HG03378 (cell line): ENCODE results near the gene HLA-B.
"Not testable (repeated sequence)": the region's sequence is repeated elsewhere in the genome, so short reads cannot be mapped to it uniquely, and the experiment has no call there.

Source experiments
- ATAC-seq: cut with Tn5 transposase; IDR thresholded peaks from one replicate; pipeline ENCODE4 v1.9.1; 2021; ENCODE audit warnings: mild to moderate bottlenecking, moderate library complexity; ENCODE audit not compliant: unreplicated experiment

Gene HLA-B

DNA sequence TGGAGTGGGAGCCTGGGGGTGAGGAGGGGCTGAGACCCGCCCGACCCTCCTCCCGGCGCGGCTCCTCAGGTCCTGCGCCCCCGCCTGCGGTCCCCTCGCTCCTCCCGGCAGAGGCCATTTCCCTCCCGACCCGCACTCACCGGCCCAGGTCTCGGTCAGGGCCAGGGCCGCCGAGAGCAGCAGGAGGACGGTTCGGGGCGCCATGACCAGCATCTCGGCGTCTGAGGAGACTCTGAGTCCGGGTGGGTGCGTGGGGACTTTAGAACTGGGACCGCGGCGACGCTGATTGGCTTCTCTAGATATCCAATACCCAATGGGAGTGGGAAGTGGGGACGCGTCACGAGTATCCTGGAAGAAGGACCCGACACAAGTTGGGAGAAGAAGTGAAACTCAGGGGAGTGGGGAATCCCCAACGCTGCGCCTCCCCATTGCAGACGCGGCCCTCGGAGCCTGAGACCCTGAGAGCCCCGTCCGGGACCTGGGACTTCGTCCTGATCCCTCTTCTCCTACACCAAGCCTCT is at the start of gene HLA-B:
Gene HLA-B, minus strand, starts transcription at position 234 of the 521 bp plus-strand sequence. Its CDS starts 21 bp downstream, at position 213.
- peak; percentile 66 for ATAC-seq

DNA sequence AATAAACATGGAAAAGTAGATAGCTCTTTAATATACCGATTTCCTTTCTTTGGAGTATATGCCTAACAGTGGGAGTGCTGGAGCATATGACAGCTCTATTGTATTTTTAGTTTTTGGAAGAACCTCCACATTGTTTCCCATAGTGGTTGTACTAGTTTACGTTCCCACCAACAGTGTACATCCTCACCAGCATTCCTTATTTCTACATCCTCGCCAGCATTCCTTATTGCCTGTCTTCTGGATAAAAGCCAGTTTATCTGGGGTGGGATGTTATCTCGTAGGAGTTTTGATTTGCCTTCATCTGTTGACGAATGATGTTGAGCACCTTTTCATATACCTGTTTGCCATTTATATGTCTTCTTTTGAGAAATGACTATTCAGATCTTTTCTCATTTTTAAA is 49.0 kb upstream of the HLA-B start:
- no peak for ATAC-seq

DNA sequence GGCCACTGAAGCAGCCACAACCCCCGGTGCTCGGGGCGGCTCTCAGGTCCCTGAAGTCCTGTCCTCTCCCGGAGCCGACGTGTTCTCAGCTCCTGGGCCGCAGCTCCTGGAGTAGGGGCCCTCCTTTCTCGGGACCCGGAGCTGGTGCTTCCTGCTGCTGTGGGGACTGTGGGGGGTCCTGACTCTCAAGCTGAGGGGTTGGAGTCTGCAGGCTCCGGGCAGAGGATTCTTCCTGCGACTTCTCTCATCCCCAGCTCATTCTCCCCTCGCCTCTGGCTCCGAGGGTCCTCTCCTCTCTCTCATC is 47.0 kb upstream of the HLA-B start:
- ATAC-seq, result not testable (repeated sequence)

DNA sequence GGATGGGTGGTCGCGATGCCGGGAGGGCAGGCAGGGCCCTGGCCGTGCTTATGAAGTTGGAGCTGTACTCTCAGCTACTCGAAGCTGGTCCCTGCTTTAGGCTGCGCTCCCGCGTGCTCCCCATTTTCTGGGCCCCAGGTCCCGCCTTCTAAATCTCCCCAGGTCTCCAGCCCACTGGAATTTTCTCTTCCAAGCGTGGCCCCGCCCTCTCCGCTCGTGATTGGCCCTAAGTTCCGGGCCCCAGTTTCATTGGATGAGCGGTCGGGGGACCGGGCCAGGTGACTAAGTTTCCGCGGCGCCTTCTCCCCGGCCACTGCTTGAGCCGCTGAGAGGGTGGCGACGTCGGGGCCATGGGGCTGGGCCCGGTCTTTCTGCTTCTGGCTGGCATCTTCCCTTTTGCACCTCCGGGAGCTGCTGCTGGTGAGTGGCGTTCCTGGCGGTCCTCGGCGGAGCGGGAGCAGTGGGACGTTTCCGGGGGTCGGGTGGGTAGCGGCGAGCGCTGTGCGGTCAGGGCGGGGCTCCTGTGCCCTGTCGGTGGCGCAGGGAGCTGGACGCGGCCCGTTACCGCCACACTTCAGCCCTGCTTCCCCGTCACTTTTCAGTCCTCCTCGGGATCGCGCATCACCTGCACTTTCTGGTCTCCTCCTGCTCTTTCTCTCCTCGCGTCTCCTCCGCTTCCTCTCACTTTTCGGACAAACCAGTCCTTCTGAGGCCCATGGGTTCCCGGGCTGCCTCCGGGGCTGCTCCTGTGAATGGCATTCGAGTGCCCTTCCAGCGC is 46.5 kb upstream of the HLA-B start, which contains the start of gene MICA:
Gene MICA, plus strand, starts transcription at position 313 of the 778 bp plus-strand sequence. Its CDS starts 38 bp downstream, at position 351.
- no peak for ATAC-seq

DNA sequence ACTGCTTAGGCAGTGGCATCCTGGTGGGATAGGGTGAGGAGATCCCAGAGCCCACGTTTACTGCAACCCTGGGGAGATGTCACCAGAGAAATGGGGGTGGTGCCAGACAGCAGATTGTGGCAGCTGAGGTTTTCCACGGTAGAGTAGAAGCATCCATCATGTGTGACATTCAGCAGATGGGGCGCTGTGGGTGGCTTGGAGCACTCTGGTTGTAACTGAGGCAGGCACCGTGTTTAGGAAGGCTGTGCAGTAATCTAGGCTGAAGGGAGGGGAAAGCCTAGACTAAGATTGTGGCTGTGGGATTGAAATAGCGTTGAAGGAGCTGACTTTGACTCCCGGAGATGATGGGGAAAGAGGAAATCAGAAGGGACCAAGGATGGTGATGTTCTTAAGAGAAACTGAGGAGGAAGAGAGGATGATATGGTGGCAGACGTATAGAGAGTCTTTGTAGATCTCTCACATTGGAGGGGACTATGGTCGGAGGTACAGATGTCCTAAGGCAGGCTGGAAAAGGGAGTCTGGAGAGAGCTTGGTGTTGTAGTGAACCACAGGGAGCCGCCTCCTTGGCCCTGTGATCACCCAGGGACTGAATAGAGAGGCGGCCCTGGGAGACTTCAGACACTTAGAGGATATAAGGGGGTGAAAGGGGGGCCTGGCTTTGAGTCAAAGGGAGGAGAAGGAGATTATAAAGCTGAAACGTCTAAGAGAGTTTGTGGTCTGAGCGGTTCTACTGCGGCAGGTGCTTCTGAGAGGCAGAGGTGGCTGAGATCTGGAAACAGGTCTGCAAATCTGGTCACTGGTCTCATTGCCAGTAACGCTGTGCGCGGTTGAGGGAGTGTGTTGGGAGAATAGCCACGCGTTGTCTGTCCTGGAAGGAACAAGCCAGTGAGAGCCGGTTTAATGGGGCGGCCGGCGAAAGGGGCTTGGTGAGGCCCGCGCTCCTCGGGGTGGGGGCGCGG is 45.6 kb upstream of the HLA-B start:
- ATAC-seq, result no peak

DNA sequence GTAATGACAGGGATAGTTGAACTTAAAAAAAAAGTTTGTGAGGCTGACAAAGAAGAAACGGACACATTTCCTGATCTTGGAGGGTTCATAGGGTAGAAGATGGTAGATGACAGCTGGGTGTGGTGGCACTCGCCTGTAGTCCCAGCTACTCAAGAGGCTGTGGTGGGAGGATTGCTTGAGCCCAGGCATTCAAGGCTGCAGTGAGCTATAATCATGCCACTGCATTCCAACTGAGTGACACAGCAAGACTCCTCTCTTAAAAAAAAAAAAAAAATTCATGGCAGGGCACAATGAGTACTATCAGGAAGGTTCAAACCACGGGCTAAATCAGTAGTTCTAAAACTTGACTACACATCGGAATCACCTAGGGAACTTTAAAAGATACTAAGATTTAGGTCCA is 44.4 kb upstream of the HLA-B start:
- ATAC-seq, result no peak

DNA sequence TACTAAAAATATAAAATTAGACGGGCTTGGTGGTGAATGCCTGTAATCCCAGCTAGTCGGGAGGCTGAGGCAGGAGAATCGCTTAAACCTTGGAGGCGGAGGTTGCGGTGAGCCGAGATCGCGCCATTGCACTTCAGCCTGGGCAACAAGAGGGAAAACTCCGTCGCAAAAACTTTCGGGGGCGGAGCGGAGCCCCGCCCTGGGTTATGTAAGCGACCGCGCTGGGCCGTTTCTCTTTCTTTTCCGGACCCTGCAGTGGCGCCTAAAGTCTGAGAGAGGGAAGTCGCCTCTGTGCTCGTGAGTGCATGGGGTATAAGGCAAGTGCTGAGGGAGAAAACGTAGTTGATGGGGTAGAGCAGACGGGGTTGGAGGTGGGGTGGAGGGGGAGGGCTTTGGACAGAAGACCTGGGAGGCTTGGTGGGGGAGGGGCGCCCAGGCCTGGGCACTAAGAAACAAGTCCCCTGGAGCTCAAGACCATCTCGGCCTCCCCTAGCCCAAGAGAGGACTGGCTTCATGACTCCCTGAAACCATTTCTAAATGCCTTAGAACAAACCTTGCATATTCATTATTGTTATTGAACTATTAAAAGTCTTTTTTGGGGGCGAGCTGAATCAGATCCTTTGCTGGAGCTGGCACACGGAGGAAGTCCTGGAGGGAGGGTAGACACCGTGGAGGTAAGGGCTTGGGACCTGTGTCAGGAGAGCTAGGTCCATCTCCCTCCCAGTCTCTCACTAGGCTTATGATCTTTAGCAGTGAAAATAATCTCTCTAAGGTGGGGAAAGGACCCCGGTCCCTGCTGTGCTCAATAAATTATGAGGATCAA is 43.7 kb upstream of the HLA-B start:
- ATAC-seq, result no peak

DNA sequence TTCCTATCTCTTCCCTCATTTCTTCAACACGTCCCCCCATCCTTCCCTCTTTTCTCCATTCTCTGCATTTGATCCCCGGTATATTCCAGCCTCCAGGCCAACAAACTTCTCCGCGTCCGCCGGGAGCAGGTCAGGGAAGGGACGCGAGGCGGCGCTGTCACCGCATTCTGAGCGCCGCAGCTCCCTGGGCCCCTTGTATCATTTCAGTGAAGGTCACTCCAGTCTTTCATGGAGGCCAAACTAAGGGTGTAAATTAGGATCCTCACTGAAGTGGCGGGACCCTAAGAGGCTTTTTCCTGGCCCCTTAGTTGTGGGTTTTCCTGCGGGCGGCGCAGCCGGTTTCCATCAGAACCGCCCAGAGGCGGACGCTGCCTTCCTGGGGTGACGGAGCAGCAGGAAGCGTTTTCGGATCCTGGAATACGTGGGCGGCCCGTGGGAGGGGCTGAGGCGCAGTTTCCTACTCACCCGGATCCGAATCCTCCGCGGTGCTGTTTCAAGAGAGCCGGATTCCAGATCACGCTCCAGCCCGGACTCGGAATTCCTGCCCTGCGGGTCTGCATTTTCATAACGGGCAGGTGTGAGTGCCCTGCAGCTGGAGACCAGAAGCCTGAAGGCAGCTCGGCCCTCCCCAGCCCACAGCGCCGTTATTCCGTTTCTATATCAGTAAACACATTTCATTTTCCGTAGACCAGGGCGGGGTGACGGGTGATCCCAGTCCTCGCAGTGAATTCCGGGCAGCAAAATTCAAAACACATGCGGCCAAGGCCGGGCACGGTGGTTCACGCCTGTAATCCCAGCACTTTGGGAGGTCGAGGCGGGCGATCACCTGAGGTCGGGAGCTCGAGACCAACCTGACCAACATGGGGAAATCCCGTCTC is 42.8 kb upstream of the HLA-B start:
- no peak for ATAC-seq

DNA sequence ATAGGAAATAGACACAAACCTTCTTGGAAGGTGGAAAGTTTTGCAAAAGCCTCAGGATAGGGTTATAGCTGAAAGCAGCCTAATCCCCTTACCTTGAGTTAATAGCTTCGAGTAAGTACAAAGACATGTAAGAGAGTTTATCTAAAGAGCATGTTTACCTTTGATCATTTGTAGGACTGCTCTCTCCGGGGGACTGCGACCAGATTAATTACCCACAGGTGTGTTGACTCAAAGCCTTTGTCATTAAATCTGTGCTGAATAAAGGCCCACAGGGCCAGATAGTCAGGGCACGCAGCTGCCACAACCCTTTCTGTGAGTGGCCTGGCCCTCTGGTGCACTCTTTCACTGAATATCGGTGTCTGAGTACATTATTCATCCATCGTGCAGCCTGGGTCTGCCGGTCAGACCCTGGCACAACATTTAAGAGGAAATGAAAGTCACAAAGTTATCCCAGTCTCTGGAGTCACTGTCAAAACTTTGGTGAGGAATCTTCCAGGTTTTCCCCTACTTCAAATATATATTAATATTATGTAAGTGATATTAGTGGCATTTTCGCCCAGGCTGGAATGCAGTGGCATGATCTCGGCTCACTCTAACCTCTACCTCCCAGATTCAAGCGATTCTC is 41.0 kb upstream of the HLA-B start:
- ATAC-seq, result no peak

DNA sequence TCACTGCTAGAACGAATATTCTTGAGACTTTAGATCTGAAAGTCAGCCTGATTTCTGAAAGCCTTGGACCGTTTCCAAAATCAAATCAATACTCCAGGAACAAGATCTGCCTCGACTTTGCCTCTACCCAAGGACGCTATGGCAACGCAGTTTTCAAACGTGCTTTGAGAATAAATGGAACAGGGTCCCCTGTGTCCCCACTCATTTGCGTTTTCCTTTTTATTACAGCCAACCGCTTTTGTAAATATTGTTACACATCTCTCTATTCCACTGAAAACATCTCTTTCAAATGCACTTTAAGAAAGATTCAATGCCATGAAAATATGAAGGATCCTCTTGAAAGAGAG is 40.1 kb upstream of the HLA-B start:
- ATAC-seq, result not testable (repeated sequence)

DNA sequence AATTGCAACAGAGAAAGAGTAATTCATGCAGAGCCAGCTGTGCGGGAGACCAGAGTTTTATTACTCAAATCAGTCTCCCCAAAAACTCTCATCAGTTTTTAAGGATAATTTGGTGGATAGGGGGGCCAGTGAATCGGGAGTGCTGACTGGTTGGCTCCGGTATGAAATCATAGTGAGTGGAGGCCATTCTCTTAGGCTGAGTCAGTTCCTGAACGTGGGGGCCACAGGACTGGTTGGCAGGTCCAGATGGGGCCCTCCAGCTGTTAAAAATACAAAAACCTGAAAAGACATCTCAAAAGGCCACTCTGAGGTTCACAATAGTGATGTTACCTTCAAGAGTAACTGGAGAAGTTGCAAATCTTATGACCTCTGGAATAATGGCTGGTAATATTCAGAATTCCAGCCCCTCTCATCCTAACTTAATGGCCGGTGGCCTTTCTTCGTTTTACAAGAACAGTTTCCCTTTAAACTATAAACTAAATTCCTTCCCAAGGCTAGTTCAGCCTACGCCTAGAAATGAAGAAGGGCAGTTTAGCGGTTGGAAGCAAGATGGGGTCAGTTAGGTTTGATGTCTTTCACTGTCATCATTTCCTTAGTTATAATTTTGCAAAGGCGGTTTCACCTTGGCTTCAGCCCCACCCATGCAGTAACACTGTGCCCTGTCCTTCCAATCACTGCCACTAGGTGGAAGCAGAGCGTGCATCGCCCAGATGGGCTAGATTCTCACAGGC is 39.6 kb upstream of the HLA-B start:
- no peak for ATAC-seq

DNA sequence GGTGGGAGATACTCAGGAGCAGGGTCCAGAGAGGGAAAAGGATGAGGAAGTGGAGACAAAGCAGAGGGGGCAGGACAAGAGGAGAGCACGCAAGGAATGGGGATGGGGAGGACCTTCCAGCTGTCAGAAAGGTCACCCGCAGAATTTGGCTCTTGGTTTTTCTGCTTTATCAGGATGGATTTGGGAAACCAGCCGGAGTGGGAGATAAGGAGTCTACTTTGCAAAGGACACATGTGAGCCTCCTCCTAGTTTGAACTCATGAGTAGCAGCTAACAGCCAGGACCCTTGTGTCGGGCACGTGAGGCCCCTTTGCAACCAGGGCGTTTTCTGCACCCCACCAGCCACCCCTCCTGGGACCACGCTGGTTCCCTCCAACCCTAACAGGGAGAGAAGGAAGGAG is 38.9 kb upstream of the HLA-B start:
- ATAC-seq, result no peak

DNA sequence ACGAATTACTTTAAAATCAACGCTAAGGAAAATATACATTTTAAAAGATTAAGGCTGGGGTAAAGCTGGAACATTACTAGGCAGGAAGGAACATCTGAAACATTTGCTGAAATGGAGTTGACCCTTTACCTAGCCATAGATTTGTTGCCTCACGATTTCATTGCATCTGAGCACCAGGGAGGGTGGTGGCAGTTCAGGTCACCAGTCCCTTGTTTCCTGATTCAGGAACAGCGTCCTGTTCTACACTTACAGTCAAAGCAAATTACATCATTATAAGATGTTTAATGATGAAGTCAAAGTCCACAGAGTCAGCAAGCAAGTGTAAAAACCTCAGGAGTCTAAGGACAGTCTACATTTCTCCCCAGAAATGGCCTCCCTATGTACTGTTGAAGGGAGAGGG is 37.4 kb upstream of the HLA-B start:
- ATAC-seq, result no peak

DNA sequence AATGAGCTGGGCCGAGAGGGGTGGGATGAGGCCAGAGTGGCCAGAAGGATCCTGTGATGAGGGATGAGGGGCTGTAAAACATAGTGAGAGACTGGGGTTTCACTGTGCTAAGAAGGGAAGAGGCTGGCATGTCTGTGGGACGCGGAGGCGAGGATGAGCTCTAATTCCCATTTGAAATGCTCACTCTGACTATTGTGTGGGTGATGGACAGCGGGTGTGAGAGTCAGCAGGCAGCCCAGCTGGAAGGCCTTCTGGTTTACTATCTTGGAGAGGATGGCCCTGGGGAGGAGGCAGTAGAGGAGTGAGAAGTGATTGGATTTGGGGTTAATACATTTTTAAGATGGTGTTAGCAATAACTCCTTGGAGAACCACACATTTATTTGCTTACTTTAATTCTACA is 37.0 kb upstream of the HLA-B start:
- ATAC-seq, result no peak

DNA sequence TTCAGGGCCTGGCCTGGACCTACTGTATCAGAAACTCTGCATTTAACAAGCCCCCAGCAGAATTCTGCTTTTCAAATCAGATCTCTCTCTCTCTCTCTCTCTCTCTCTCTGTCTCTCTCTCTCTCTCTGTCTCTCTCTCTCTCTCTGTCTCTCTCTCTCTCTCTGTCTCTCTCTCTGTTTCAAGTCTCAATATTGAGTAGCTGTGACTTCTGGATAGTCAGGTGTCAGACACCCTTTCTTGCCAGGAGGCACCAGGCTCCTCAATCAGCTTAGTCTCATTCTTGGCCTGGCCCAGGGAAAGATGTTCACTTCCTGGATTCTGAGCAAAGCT is 32.8 kb upstream of the HLA-B start:
- ATAC-seq, result not testable (repeated sequence)

DNA sequence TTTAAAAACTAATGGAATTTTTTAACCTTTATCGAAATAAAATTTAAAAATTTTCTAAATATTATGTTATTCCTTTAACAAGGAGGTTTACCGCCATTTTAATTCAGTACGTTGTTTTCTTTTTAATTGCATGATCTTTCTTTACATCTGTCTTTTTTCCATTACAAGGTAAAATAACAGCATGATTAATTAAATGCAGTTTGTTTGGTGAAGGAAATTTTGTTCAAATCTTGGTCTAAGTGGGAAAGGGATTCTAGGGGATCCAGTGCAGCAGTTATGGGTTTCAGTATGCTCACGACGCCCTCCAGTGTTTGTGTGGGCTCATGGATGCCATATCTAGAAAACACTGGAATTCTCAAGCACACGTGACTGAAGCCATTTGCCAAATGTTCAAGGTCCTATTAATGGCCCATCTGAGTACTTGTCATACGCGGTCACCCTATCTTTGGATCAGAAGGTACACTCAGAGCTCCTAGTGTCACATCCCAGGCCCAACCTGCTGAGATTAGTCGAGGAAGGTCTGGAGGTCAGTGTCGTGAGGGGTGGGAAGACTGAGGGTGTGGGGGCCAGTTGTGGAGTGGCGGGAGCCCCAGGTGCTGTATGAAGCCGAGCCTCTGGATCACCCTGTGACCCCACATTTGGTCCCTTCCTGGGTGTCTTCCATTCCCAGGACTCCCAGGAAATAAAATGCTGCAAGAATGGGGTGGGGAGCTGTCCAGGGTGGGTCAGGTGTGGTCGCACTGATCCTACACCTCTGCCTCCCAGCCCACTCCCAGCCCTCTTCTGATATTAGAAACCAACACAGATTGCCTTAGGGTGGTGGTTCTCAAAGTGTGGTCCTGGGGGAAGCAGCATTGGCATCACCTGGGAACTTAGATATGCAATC is 32.2 kb upstream of the HLA-B start:
- not testable (repeated sequence) for ATAC-seq

DNA sequence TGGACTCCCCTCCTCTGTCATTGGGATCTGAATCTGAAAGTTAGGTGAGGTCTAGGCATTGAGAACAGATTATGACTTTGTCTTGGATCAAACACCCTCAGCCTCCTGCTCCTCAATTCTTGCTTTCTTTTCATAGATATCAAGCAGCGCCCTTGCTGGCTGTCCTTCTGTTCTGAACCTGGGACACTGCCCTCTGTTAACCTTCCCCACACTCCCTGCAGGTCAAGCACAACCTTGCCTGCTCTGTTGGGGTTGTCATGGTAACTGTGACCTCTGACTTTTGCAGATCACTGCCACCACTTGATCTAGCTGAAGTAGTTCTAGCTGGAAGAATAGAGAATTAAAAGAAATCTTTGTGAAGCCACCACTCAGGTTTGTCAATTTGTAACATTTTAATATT is 30.0 kb upstream of the HLA-B start:
- ATAC-seq, result no peak

DNA sequence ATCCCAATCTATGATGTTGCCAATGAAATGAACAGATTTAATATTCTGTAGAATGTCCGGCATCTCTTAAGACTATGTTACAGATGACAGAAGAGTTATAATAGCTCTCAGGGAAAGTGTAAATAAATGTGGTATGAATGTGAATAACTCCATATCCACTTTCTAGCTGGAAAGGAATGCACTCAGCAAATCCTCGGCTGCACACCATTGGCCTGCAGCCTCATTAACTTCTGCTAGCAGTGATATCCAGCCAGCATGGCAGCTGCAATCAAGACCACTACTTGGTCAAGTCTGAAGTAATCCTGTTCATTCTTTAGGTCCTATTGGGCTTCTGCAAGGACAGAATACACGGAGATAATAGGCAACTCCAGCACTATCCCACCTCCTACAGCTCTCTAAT is 29.1 kb upstream of the HLA-B start:
- no peak for ATAC-seq
